ENCODE measurements around the gene PGAP2.
A peak's percentile ranks its signal among the peaks of the same experiment; 100 is the strongest.

Gene PGAP2

DNA sequence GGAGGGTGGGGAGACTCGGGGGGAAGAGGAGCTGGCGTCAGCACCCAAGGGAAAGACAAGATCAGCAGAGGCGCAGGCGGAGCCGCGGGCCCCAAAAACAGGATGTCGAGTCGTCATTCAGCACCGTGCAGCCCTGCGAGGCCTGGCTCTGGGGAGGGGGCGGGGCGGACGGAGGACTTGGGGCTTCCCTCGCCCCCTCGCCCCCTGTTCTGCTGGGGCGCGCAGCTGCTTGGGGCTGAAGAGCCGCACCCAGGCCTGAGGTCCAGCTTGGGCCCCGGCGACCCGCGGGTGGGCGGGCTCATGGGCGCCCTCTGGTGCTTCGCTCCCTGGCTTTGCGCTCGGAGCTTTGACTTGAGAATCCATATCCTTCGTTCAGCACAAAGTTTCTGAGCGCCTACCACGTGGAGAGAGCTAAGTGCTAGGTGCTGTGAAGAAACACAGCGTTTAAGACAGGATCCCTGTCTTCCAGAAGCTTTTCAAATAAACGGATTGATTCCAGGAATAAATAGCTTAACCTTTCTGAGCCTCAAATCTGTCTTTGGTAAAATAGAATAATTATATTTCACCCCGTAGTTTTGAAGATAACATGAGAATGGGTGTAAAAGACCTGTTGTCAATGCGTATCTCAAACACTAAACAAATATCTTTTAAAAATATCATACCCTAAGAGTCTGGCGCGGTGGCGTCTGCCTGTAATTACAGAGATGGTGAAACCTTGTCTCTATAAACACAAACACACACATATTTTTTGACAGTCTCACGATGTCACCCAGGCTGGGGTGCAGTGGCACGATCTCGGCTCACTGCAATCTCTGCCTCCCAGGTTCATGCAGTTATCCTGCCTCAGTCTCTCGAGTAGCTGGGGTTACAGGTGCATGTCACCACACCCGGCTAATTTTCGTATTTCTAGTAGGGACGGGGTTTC lies 33.3 kb downstream of the PGAP2 start:
- Histone ChIP-seq H4K20me1 (ENCODE audit: low read depth, low read length) (no peaks in the 10 kb centered on the region; the same call in 1 of the 2 replicates), H3K27ac (ENCODE audit: low read depth, low read length) (peak overlapping the region; percentile 91), H3K36me3 (ENCODE audit: low read length) (no peaks in the 10 kb centered on the region), H3K27me3 (ENCODE audit: low read length) (no peaks in the 10 kb centered on the region), H3K4me2 (ENCODE audit: low read depth, low read length, poor library complexity, severe bottlenecking) (peak overlapping the region; percentile 77), H3F3A (ENCODE audit: insufficient read depth) (peaks cover 14% of the 10 kb centered on the region), H3K9me3 (ENCODE audit: insufficient read depth, low read length) (no peaks in the 10 kb centered on the region), H3K4me3 (ENCODE audit: insufficient read depth, low read length, poor library complexity, severe bottlenecking) (peak overlapping the region; percentile 74), H2AFZ (ENCODE audit: low read depth, low read length, severe bottlenecking) (peak overlapping the region; percentile 96), H3K79me2 (ENCODE audit: insufficient read depth, low read length) (peaks cover 39% of the 10 kb centered on the region), H3K9me2 (replicated peaks; ENCODE audit: insufficient read depth, low read length) (no peaks in the 10 kb centered on the region), H3K9ac (ENCODE audit: low read length) (peak overlapping the region; percentile 83)
- no peak for TF ChIP-seq EZH2phosphoT487 (conservative IDR thresholded peaks at IDR 0.05; ENCODE audit: low read length)
- TF ChIP-seq, protein P1, sequence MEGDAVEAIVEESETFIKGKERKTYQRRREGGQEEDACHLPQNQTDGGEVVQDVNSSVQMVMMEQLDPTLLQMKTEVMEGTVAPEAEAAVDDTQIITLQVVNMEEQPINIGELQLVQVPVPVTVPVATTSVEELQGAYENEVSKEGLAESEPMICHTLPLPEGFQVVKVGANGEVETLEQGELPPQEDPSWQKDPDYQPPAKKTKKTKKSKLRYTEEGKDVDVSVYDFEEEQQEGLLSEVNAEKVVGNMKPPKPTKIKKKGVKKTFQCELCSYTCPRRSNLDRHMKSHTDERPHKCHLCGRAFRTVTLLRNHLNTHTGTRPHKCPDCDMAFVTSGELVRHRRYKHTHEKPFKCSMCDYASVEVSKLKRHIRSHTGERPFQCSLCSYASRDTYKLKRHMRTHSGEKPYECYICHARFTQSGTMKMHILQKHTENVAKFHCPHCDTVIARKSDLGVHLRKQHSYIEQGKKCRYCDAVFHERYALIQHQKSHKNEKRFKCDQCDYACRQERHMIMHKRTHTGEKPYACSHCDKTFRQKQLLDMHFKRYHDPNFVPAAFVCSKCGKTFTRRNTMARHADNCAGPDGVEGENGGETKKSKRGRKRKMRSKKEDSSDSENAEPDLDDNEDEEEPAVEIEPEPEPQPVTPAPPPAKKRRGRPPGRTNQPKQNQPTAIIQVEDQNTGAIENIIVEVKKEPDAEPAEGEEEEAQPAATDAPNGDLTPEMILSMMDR (IDR thresholded peaks at IDR 0.05; ENCODE audit: insufficient read depth, low read length, poor library complexity, severe bottlenecking) = peak; percentile 93

DNA sequence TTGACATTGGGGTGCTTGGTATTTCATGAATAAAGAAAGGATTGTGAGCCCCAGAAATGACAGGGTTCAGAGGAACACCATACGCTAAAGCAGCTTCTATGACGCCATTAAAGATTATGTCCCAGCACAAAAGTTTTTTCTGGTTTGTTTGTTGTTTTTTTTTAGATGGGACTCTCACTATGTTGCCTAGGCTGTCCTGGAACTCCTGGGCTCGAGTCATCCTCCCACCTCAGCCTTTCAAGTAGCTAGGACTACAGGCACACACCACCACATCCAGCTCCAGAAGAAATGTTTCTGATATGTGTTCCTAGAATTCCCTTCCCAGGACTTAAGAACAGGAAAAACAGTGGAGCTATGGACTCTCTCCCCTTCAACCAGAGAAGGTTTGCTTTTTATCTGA lies 35.0 kb downstream of the PGAP2 start:
- no peaks in the 10 kb centered on the region for H3K36me3 ChIP-seq (ENCODE audit: low read length)
- no peaks in the 10 kb centered on the region; the same call in 1 of the 2 replicates for H4K20me1 ChIP-seq (ENCODE audit: low read depth, low read length)
- H3K4me2 ChIP-seq (ENCODE audit: low read depth, low read length, poor library complexity, severe bottlenecking) = no peak overlapping the region
- no peak overlapping the region for H3K4me3 ChIP-seq (ENCODE audit: insufficient read depth, low read length, poor library complexity, severe bottlenecking)
- H3K27ac ChIP-seq (ENCODE audit: low read depth, low read length) = no peak overlapping the region
- H2AFZ ChIP-seq (ENCODE audit: low read depth, low read length, severe bottlenecking) = no peak overlapping the region
- no peak overlapping the region for H3K9ac ChIP-seq (ENCODE audit: low read length)
- H3K27me3 ChIP-seq (ENCODE audit: low read length) = no peaks in the 10 kb centered on the region
- H3K9me3 ChIP-seq (ENCODE audit: insufficient read depth, low read length) = no peaks in the 10 kb centered on the region
- no peak for TF ChIP-seq EZH2phosphoT487 (conservative IDR thresholded peaks at IDR 0.05; ENCODE audit: low read length)
- TF ChIP-seq, protein P1 (IDR thresholded peaks at IDR 0.05; ENCODE audit: insufficient read depth, low read length, poor library complexity, severe bottlenecking) = no peak
- peaks cover 23% of the 10 kb centered on the region for H3K79me2 ChIP-seq (ENCODE audit: insufficient read depth, low read length)
- no peaks in the 10 kb centered on the region for H3K9me2 ChIP-seq (replicated peaks; ENCODE audit: insufficient read depth, low read length)
- H3F3A ChIP-seq (ENCODE audit: insufficient read depth) = peaks cover 14% of the 10 kb centered on the region

GRCh38 chr11:3845246-3845645 lies 36.9 kb downstream of the PGAP2 start:
- no peaks in the 10 kb centered on the region for H3K36me3 ChIP-seq (ENCODE audit: low read length)
- TF ChIP-seq, protein P1 (IDR thresholded peaks at IDR 0.05; ENCODE audit: insufficient read depth, low read length, poor library complexity, severe bottlenecking) = no peak
- no peak for TF ChIP-seq EZH2phosphoT487 (conservative IDR thresholded peaks at IDR 0.05; ENCODE audit: low read length)
- no peak overlapping the region for H3K9ac ChIP-seq (ENCODE audit: low read length)
- H3K4me3 ChIP-seq (ENCODE audit: insufficient read depth, low read length, poor library complexity, severe bottlenecking) = no peak overlapping the region
- no peaks in the 10 kb centered on the region for H3K9me3 ChIP-seq (ENCODE audit: insufficient read depth, low read length)
- no peak overlapping the region for H3K27ac ChIP-seq (ENCODE audit: low read depth, low read length)
- H3F3A ChIP-seq (ENCODE audit: insufficient read depth) = peaks cover 16% of the 10 kb centered on the region
- H3K79me2 ChIP-seq (ENCODE audit: insufficient read depth, low read length) = peaks cover 4% of the 10 kb centered on the region
- H4K20me1 ChIP-seq (ENCODE audit: low read depth, low read length) = no peaks in the 10 kb centered on the region
- no peaks in the 10 kb centered on the region for H3K27me3 ChIP-seq (ENCODE audit: low read length)
- H2AFZ ChIP-seq (ENCODE audit: low read depth, low read length, severe bottlenecking) = no peak overlapping the region
- H3K4me2 ChIP-seq (ENCODE audit: low read depth, low read length, poor library complexity, severe bottlenecking) = no peak overlapping the region
- H3K9me2 ChIP-seq (replicated peaks; ENCODE audit: insufficient read depth, low read length) = no peaks in the 10 kb centered on the region
